CD4-positive, alpha-beta T cell treated with Interleukin-17A for 1 hour (primary cell): ENCODE measurements around the gene NAXD.
"Not testable (repeated sequence)": the region's sequence is repeated elsewhere in the genome, so short reads cannot be mapped to it uniquely, and the experiment has no call there.

Experiments
- DNase-seq: peaks from one replicate; pipeline ENCODE4 v3.0.0-alpha.2; 2020

The NAXD gene

DNA sequence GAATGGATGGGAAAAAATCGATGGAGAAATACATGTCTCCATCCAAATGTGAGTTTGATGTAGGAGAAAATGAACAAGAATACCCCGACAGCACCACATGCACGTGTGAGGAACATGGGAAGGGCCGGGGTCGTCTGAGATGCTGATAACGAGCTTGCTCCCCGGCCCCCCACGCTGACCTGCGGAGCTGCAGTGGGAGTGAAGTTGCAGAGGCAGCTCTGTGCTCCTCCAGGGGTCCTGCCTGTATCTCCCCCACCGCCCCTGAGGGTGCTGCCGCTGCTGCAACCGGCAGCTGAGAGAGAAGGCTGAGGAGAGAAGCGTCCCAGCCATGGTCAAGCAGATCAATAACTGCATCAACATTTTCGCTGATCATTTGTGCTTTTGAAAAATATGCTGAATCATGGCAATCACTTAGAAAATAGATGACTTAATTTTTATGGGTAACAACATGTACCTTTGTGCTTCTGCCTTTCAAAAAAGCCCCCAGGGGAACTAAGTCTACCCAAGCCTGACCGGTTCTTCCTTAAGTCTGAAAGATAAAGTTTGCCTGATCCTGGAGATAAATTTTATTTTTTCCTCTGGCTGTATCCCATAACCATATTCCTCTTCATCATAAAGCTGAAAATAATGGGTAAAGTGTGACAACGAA lies 18.2 kb upstream of the NAXD start:
- no peak for DNase-seq

DNA sequence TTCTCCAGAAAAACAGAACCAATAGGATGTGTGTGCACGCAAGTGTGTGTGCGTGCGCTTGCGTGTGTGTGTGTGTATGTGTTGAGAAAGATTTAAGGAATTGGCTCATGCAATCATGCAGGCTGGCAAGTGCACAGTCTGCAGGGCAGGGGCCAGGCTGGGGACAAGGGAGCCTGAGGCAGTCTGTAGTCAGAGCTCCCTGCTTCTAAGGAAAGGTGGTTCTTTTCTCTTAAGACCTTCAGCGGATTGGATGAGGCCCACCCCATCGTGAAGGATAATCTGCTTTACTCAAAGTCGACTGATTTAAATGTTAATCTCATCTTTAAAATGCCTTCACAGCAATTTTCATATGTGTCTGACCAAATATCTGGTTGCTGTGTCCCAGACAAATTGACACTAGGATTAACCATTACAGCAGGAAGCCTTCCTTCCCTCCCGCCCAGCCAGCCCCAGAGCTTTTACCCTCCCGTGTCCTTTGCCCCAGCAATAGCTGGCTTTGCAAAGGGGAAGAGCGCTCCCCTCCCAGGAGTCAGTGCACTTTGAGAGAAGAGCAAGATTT lies 15.0 kb upstream of the NAXD start:
- no peak for DNase-seq

DNA sequence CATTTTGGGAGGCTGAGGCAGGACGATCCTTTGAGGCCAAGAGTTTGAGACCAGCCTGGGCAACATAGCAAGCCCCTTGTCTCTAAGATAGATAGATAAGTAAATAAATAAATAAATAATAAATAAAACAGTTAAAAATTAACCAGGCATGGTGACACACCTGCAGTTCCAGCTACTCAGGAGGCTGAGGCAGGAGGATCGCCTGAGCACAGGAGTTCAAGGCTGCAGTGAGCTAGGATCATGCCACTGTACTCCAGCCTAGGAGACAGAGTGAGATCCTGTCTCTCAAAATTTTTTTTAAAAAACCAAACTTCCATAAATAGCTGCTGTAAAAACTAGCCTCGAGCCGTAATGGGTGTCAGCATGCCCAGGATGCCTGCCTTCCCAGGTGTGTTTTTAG lies 14.4 kb upstream of the NAXD start:
- no peak for DNase-seq

DNA sequence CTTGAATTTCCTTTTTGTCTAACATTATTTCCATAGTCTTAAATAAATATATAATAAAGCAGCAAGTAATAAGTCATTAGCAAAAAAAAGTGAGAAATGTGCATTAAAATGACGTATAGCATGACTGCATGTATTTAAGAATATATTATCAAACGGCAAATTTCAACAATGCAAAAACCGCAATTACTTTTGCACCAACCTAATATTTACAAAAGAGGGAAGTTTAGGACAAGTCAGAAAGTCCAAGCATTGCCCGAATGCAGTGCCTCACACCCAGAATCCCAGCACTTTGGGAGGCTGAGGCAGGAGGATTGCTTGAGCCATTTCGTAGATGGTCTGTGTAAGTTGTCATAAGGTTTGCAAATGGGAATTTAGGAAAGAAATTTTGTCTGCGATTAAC lies 10.2 kb upstream of the NAXD start:
- DNase-seq, result no peak

- not testable (repeated sequence) for DNase-seq
Measured at GRCh38 chr13:110606281-110606680, 9.1 kb upstream of the NAXD start.

DNA sequence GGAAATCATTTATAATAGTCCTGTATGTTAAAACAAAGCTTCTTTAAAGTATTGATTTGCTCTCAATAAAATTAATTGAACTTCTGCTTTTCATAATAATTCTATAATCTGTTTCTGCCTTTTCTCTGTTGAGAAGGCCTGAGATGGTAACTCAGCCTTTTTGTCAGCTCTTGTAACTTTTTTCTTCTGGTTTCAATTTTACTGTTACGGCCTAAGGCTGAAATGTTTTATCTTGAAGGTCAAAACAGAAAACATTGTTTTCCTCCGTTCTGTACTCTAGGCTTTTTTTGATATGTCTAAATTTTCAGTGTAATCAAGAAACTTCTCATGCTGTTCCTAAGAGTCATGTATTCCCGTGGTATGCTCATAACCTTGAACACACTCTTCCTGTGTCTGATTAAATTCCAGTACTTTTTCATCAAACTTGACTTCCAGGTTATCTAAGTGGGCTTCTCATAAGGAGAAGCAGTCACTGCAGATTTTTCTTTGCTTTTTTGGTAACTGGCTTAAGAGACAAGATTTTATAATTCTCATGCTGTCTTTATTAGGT lies 7.6 kb upstream of the NAXD start:
- no peak for DNase-seq

DNA sequence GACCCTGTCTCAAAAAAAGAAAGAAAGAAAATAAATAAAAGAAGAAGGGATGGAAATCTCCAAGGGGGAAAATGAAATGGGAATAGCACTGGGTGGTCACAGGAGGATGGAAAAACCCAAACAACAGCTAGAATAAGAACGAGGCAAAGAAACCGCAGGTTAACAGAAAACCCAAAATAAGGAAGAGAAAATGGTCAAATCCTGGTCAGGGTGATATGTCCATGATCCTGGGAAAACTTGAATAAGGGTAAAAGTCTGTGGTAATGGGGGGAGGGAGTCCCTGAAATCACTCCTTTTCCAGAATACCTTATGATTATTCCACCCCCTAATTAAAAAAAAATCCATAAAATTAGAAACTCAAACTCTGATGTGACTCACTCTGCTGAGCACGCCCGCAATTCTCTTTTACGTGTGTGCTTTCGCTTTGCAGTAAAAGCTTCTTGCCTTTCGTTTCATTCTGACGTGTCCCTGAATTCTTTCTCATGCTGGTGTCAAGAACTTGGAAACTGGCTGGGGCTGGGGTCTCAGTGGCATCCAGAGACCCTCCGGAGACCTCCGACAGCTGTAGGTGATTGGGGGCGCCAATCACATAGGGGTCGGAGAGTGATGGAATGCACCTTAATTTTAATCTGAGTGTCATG lies 4.3 kb upstream of the NAXD start:
- DNase-seq, result no peak

- no peak for DNase-seq
Measured at GRCh38 chr13:110615005-110615321, 382 bp upstream of the NAXD start.

DNA sequence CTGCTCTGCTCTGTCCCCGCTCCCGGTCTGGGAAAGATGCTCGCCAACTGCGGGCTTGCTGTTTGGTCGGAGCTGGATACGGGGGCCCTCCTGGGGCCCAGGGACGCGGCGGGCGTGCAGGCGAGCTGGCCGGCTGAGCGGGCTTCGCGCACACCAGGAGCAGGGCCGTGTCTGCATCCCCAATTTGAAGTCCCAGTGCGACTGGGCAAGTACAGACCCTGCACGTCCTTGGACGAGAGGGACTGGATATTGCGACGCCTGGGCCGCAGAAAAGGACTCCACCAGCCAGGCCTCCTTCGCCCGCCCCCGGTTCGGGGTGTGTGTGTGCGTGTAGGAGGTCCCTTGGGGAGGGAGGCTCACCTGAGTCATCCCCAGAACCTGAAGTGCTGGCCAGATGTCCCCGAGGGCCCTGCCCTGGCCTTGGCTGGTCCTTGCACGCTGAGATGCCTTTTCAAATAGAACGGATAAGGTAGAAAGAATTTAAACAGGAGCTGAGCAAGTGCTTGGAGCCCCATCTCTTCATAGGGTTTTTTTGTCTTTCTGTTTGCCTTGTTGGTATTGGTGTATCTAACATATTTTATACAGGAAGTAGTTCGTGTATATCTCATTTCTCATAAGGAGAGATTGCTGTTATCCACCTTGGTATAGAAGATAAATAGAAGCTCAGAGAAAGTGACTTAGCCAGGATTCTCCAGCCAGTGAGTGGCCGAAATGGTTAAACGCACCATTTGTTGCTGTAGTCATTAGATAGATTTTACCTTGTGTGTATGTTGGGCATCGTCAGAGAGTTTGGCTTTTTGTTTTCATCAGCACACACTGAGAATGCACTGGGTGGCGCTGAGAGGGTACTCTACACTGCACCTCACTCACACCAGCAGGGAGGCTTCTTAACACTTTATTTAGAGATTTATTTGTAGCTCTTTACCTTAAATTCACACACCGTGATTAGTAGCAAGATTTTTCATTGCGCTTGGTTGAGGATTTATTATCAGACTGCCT lies 1.1 kb downstream of the NAXD start:
- peak; percentile 43 for DNase-seq

- DNase-seq, result no peak
Measured at GRCh38 chr13:110617321-110618072, 2.2 kb downstream of the NAXD start.

DNA sequence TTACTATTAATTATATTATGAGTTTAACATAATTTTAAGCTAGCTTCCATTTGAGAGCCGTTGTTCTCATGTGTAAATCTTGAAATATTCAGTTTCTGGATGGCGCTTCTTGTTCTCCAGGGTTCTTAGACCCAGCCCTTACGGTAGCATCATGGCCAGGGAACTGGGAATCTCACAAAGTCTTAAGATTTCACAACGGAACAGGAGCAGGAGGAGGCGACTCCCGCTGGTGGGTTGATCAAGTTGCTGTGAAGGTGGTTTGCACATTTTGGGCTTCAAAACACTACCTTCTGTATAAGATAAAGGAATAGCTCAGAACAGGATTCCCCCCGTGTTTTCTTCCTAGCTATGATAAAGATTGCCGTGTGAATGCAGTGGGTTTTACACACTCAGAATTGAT lies 2.8 kb downstream of the NAXD start:
- DNase-seq, result no peak

- no peak for DNase-seq
Measured at GRCh38 chr13:110618780-110619179, 3.4 kb downstream of the NAXD start.

GRCh38 chr13:110620596-110620995 lies 5.3 kb downstream of the NAXD start:
- no peak for DNase-seq

DNA sequence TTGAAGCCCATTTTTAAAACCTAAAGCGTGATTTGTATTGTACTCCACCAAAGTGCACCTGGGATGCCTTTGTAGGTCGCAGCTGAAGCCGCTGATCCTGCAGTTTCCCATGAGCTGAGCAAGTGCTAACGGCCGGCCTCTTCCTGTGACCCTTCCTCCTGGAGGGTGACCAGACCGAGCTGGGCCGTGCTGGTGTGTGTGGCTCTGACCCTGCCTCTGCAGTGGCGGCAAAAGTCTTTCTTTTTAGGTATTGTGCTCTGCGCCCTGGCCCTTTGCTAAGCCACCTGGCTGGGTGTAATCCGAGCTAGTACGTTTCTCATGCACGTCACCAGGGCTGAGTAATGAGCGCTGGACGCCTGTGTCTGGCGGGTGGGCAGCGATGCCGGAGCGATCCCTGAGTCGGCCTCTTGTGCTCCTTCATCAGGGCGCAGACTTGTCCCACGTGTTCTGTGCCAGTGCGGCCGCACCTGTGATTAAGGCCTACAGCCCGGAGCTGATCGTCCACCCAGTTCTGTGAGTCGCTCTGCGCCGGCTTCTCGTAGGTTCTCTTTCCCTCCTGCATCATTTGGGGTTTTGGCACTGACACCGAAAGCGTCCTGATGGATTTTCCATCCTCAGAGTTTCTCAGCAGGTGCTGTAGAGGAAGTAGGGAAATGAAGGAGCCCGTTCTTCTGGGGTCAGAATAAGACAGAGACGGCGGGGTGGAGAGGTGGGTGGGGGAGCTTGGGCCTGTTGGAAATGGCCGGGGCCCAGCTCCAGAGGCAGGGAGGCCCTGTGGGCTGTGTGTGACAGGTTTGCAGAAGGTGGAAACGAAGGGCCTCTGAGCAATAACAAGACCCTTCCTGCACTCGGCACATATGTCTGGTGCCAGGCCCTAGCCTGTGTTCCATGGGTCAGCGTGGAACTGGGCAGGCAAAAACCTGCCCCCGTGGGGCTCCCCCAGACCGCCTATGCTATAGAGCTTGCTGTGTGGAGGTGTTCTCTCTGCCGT lies 9.7 kb downstream of the NAXD start:
- DNase-seq, result no peak

DNA sequence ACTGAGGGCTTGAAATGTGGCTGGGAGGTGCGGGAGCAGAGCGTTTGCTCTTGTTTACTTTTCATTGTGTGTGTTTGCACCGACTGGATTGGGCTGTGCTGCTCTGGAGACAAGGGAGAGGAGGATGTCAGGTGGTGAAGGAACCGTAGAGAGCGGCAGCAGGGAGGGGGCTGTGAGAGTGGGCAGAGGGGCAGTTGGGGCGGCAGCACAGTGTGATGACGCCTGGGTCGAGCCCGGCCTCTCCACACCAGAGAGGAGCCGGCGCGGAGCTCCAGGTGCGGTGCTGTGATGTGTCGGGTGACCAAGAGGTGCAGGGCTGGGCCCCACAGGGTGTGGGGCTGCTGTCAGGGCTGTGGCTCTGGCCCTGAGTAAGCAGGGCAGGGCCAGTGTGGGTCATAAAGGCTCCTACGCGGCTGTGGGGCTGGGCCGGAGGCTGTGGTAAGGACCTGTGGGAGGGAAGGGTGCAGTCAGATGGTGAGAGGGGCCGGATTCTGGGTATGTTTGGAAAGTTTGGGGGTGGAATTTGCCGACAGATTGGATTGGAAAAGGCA lies 10.5 kb downstream of the NAXD start:
- no peak for DNase-seq

DNA sequence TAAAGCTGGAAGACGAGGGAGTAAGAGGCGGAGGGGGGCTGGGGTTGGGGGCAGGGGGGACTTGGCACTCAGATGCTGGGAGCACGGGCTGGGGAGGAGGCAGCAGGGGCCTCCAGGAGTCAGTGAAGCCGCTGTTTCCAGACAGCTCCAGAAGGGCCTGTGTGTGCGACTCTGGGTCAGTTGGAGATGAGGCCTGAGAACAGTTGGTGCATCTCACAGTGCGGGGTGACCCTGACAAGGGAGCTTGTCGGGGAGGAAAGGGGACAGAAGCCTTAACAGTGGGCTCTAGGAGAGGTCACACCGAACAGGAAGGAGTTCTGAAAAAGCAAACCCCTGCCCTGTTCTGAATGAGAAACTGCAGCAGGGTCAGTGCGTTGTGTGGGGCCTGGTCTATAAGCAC lies 11.2 kb downstream of the NAXD start:
- no peak for DNase-seq

DNA sequence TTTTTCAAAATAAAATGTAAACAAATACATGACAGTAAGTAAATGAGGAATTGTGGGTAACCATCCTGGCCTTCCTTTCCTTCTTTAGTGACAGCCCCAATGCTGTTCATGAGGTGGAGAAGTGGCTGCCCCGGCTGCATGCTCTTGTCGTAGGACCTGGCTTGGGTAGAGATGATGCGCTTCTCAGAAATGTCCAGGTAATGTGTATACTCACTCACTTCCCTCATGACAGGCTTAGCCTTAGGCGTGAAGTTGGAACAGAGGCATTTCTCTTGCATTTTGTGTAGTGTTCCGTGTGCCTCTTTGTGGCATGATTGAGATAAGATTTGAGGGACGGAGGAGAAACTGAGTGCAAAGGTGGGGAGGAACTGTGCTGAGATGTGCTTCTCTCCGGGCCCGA lies 12.0 kb downstream of the NAXD start:
- no peak for DNase-seq

GRCh38 chr13:110627761-110628476 lies 12.6 kb downstream of the NAXD start:
- DNase-seq, result no peak

- no peak for DNase-seq
Measured at GRCh38 chr13:110628477-110628793, 13.1 kb downstream of the NAXD start.

GRCh38 chr13:110628952-110629701 lies 13.8 kb downstream of the NAXD start:
- no peak for DNase-seq
